ENCODE measurements around the gene RANBP3L. TPM values are rescaled to one million over a fixed set of nuclear protein-coding genes. Genes with fewer than 3 reads are reported as not detected.

Gene RANBP3L
- total RNA-seq, 1 donor from 2014 or later: 0.13 TPM

GRCh38 chr5:36264202-36264760 lies 37.4 kb downstream of the RANBP3L start:
- H3K4me3 Mint-ChIP-seq: no peak overlapping the region
- no peak for ATAC-seq (ENCODE audit: low read depth)
- no peak for DNase-seq
- ChIA-PET CTCF (interaction anchor here (0.7 to 5.2 kb wide), 9 partner anchors 9 to 458 kb away, joined by 3 to 48 read pairs (median 4); no protein-coding TSS in a partner anchor), POLR2A (no interaction called here)
- H3K27me3 Mint-ChIP-seq: peaks cover 5% of the 10 kb centered on the region
- H3K9me3 Mint-ChIP-seq: no peaks in the 10 kb centered on the region
- no peak overlapping the region for H3K27ac Mint-ChIP-seq
- intact Hi-C loops (cut with micrococcal nuclease): loop anchor here (2.0 kb wide), 1 partner anchor 135 kb away; no protein-coding TSS in a partner anchor
- no peaks in the 10 kb centered on the region for H3K4me1 Mint-ChIP-seq
- no peaks in the 10 kb centered on the region for H3K36me3 Mint-ChIP-seq (ENCODE audit: low read depth)
- TF ChIP-seq CTCF (IDR thresholded peaks at IDR 0.05): no peak

GRCh38 chr5:36261186-36261585 lies 40.5 kb downstream of the RANBP3L start:
- Mint-ChIP-seq H3K4me3 (no peak overlapping the region), H3K4me1 (no peaks in the 10 kb centered on the region), H3K27ac (no peak overlapping the region), H3K27me3 (peaks cover 6% of the 10 kb centered on the region), H3K36me3 (ENCODE audit: low read depth) (no peaks in the 10 kb centered on the region), H3K9me3 (no peaks in the 10 kb centered on the region)
- ChIA-PET CTCF (interaction anchor here (5.2 kb wide), 1 partner anchor 431 kb away, joined by 48 read pairs; no protein-coding TSS in a partner anchor), POLR2A (no interaction called here)
- no peak for TF ChIP-seq CTCF (IDR thresholded peaks at IDR 0.05)
- DNase-seq: no peak
- intact Hi-C loops (cut with micrococcal nuclease): no loop called here
- ATAC-seq (ENCODE audit: low read depth): no peak

- Mint-ChIP-seq H3K4me3 (no peak overlapping the region), H3K9me3 (no peaks in the 10 kb centered on the region), H3K27ac (no peak overlapping the region), H3K36me3 (ENCODE audit: low read depth) (no peaks in the 10 kb centered on the region), H3K27me3 (peaks cover under 1% of the 10 kb centered on the region), H3K4me1 (no peaks in the 10 kb centered on the region)
- intact Hi-C loops (cut with micrococcal nuclease): loop anchor here (1.0 kb wide), 1 partner anchor 11 kb away; no protein-coding TSS in a partner anchor
- CTCF ChIA-PET: no interaction called here
- POLR2A ChIA-PET: no interaction called here
- DNase-seq: no peak
- ATAC-seq (ENCODE audit: low read depth): no peak
- no peak for TF ChIP-seq CTCF (IDR thresholded peaks at IDR 0.05)
These were observed 48.1 kb downstream of the RANBP3L start for GRCh38 chr5:36253575-36253974.

GRCh38 chr5:36252722-36253365 lies 48.9 kb downstream of the RANBP3L start:
- no peaks in the 10 kb centered on the region for H3K27me3 Mint-ChIP-seq

More at GRCh38 chr5:36252722-36253365, 48.9 kb downstream of the RANBP3L start:
- DNase-seq (no peak), ATAC-seq (ENCODE audit: low read depth) (no peak)
- intact Hi-C loops (cut with micrococcal nuclease): loop anchor here (1.0 kb wide), 1 partner anchor 11 kb away; no protein-coding TSS in a partner anchor
- Mint-ChIP-seq H3K27ac (no peak overlapping the region), H3K4me3 (no peak overlapping the region), H3K9me3 (no peaks in the 10 kb centered on the region), H3K36me3 (ENCODE audit: low read depth) (no peaks in the 10 kb centered on the region), H3K4me1 (no peaks in the 10 kb centered on the region)
- ChIA-PET CTCF (interaction anchor here (1.1 kb wide), 1 partner anchor 12 kb away, joined by 4 read pairs; no protein-coding TSS in a partner anchor), POLR2A (interaction anchor here (0.5 kb wide), 1 partner anchor 1118 kb away, joined by 4 read pairs; the partner anchor contains the start of gene NUP155)
- TF ChIP-seq CTCF (IDR thresholded peaks at IDR 0.05): no peak

Data from activated B cell treated with CpG ODN at 0.5 μM for 24 hours (primary cell).